H1 (cell line): ENCODE data around the gene TPD52L2. TPM values are rescaled to one million over a fixed set of nuclear protein-coding genes. Genes with fewer than 3 reads are reported as not detected.
A peak's percentile ranks its signal among the peaks of the same experiment; 100 is the strongest.

ENCODE experiments used
- CTCF ChIA-PET: fragments of 300-600 bp; sonication (Branson Sonifier 250); formaldehyde crosslinking; loops from one replicate; lab custom pipeline; 2021; ENCODE audit not compliant: partially characterized antibody; lab: Charles Lee
- POLR2A ChIA-PET: fragments of 300-600 bp; sonication (Branson Sonifier 250); formaldehyde crosslinking; loops from one replicate; lab custom pipeline; 2021; ENCODE audit warnings: inconsistent platforms; ENCODE audit not compliant: partially characterized antibody; lab: Charles Lee
- DNase-seq, 2 experiments: peaks; one replicate each; pipeline versions ENCODE4 v3.0.0 to v3.0.0-alpha.2; 2010 to 2022; ENCODE audit warnings: low spot score in 2 of 2, low read depth in 1 of 2, mixed read lengths in 1 of 2
- FAIRE-seq: peaks from 2 replicates; lab custom pipeline; 2011; peaks lifted over from hg19 to GRCh38; lab: Jason Lieb, UNC
- H2AFZ ChIP-seq: 2 replicates; pipeline ENCODE4 v1.8.1; 2012; ENCODE audit warnings: low read length, inconsistent platforms
- H2AK5ac ChIP-seq: 2 replicates; pipeline ENCODE4 v1.6.1; 2013; ENCODE audit warnings: low read depth, low read length
- H2BK120ac ChIP-seq: replicated peaks from 2 replicates; pipeline ENCODE3; 2013; ENCODE audit warnings: low read depth, low read length, inconsistent platforms
- H2BK12ac ChIP-seq: 2 replicates; pipeline ENCODE4 v1.6.1; 2013; ENCODE audit warnings: low read depth, low read length
- H2BK15ac ChIP-seq: 2 replicates; pipeline ENCODE4 v1.6.1; 2013; ENCODE audit warnings: low read length
- H2BK20ac ChIP-seq: 2 replicates; pipeline ENCODE4 v1.6.1; 2013; ENCODE audit warnings: low read length
- H2BK5ac ChIP-seq: 2 replicates; pipeline ENCODE4 v1.6.1; 2013; ENCODE audit warnings: low read depth, low read length
- H3K14ac ChIP-seq: 2 replicates; pipeline ENCODE4 v1.6.1; 2013; ENCODE audit warnings: inconsistent platforms; ENCODE audit not compliant: insufficient read length
- H3K18ac ChIP-seq: 2 replicates; pipeline ENCODE4 v1.6.1; 2013; ENCODE audit warnings: low read length; ENCODE audit errors: extremely low read depth
- H3K23ac ChIP-seq: 2 replicates; pipeline ENCODE4 v1.6.1; 2013; ENCODE audit warnings: inconsistent platforms; ENCODE audit not compliant: insufficient read length
- H3K23me2 ChIP-seq: 2 replicates; pipeline ENCODE4 v1.6.1; 2013; ENCODE audit warnings: low read depth, low read length
- H3K27ac ChIP-seq: 2 replicates; pipeline ENCODE4 v1.6.1; 2011; ENCODE audit warnings: low read depth, low read length, inconsistent platforms
- H3K27me3 ChIP-seq, 4 experiments: replicated peaks in 1 of 4; 1 replicate in 1 of 4; 2 replicates in 3 of 4; pipeline versions ENCODE4 v1.6.1 to v1.8.1; 2011 to 2013; ENCODE audit warnings: low read length in 3 of 4, mild to moderate bottlenecking in 3 of 4, inconsistent platforms in 2 of 4, mixed read lengths in 2 of 4, moderate library complexity in 1 of 4; ENCODE audit not compliant: control insufficient read depth in 3 of 4, insufficient read depth in 3 of 4; ENCODE audit errors: extremely low read depth in 1 of 4
- H3K36me3 ChIP-seq, 4 experiments: 2 replicates each; pipeline versions ENCODE4 v1.6.1 to v1.8.1; 2011 to 2013; ENCODE audit warnings: mild to moderate bottlenecking in 4 of 4, low read length in 3 of 4, moderate library complexity in 2 of 4, control low read depth in 1 of 4, inconsistent platforms in 1 of 4; ENCODE audit not compliant: insufficient read depth in 4 of 4, control insufficient read depth in 2 of 4
- H3K4ac ChIP-seq: replicated peaks from 2 replicates; pipeline ENCODE3; 2013; ENCODE audit warnings: low read length, low read depth, mixed read lengths, inconsistent platforms; ENCODE audit not compliant: insufficient read length
- H3K4me1 ChIP-seq, 4 experiments: replicated peaks in 1 of 4; 1 replicate in 1 of 4; 2 replicates in 3 of 4; pipeline versions ENCODE4 v1.6.1 to v1.8.1; 2011 to 2013; ENCODE audit warnings: low read length in 3 of 4, inconsistent platforms in 2 of 4, mixed read lengths in 1 of 4; ENCODE audit not compliant: insufficient read depth in 4 of 4, control insufficient read depth in 3 of 4
- H3K4me2 ChIP-seq, 2 experiments: 2 replicates each; pipeline versions ENCODE4 v1.6.1 to v1.8.1; 2011 to 2013; ENCODE audit warnings: low read depth in 2 of 2, low read length in 2 of 2, control low read depth in 1 of 2, inconsistent platforms in 1 of 2, mild to moderate bottlenecking in 1 of 2; ENCODE audit not compliant: insufficient read depth in 1 of 2
- H3K4me3 ChIP-seq, 4 experiments: fragments of 200-600, 300-600 bp in 1 of 4; sonication (generic), shearing (Covaris generic), sonication (Bioruptor Twin) in 1 of 4; 2 replicates each; pipeline versions ENCODE4 v1.5.1 to v1.8.1; 2011 to 2016; ENCODE audit warnings: low read length in 4 of 4, low read depth in 3 of 4, control low read depth in 2 of 4, inconsistent platforms in 2 of 4, mild to moderate bottlenecking in 2 of 4, mixed read lengths in 1 of 4, moderate library complexity in 1 of 4; ENCODE audit not compliant: insufficient read depth in 2 of 4; ENCODE audit errors: extremely low read depth in 1 of 4
- H3K56ac ChIP-seq: replicated peaks from 2 replicates; pipeline ENCODE3; 2013; ENCODE audit warnings: low read depth, mild to moderate bottlenecking, mixed read lengths, low read length, inconsistent platforms; ENCODE audit not compliant: insufficient read length
- H3K79me1 ChIP-seq: 2 replicates; pipeline ENCODE4 v1.6.1; 2013; ENCODE audit warnings: low read depth, low read length, control low read depth
- H3K79me2 ChIP-seq, 2 experiments: 2 replicates each; pipeline versions ENCODE4 v1.6.1 to v1.8.1; 2012 to 2013; ENCODE audit warnings: low read length in 2 of 2, mild to moderate bottlenecking in 2 of 2, inconsistent platforms in 1 of 2; ENCODE audit not compliant: insufficient read depth in 2 of 2, control insufficient read depth in 1 of 2
- H3K9ac ChIP-seq, 4 experiments: replicated peaks in 1 of 4; 1 replicate in 1 of 4; 2 replicates in 3 of 4; pipeline versions ENCODE4 v1.6.1 to v1.8.1; 2011 to 2013; ENCODE audit warnings: low read depth in 3 of 4, low read length in 3 of 4, control low read depth in 2 of 4, mild to moderate bottlenecking in 2 of 4, moderate library complexity in 2 of 4, inconsistent platforms in 1 of 4; ENCODE audit errors: extremely low read depth in 1 of 4
- H3K9me3 ChIP-seq, 2 experiments: 2 replicates each; pipeline versions ENCODE4 v1.6.1 to v1.8.1; 2012 to 2013; ENCODE audit warnings: mild to moderate bottlenecking in 2 of 2, moderate library complexity in 2 of 2, control low read depth in 1 of 2, inconsistent platforms in 1 of 2, low read depth in 1 of 2, low read length in 1 of 2, mixed read lengths in 1 of 2; ENCODE audit not compliant: insufficient read depth in 2 of 2
- H4K20me1 ChIP-seq, 2 experiments: replicated peaks in 1 of 2; 2 replicates each; pipeline versions ENCODE3 to v1.8.1; 2011 to 2013; ENCODE audit warnings: inconsistent platforms in 2 of 2, low read length in 2 of 2, mild to moderate bottlenecking in 1 of 2; ENCODE audit not compliant: insufficient read depth in 2 of 2, control insufficient read depth in 1 of 2
- H4K5ac ChIP-seq: 2 replicates; pipeline ENCODE4 v1.6.1; 2013; ENCODE audit warnings: low read length, low read depth, mixed read lengths, inconsistent platforms; ENCODE audit not compliant: insufficient read length
- H4K8ac ChIP-seq: 2 replicates; pipeline ENCODE4 v1.8.0; 2013; ENCODE audit warnings: mild to moderate bottlenecking, moderate library complexity, low read length, inconsistent platforms; ENCODE audit not compliant: insufficient read depth; ENCODE audit errors: extremely low read depth
- H4K91ac ChIP-seq: replicated peaks from 2 replicates; pipeline ENCODE3; 2013; ENCODE audit warnings: low read length, mixed read lengths, inconsistent platforms; ENCODE audit not compliant: insufficient read length
- BRCA1 ChIP-seq: IDR thresholded peaks from 2 replicates; pipeline ENCODE4 v1.6.1; 2012; ENCODE audit warnings: low read depth, low read length, improper control_type of control experiment
- CBX5 ChIP-seq: fragments of 300-800, 300-1000 bp; sonication (generic); IDR thresholded peaks from 2 replicates; pipeline ENCODE4 v1.7.1; 2016; ENCODE audit warnings: antibody characterized with exemption, low read length, low read depth
- EP300 ChIP-seq, 2 experiments: IDR thresholded peaks; 1 replicate in 1 of 2; 2 replicates in 1 of 2; pipeline ENCODE4 v1.6.1; 2011 to 2012; ENCODE audit warnings: low read depth in 2 of 2, low read length in 2 of 2, mild to moderate bottlenecking in 2 of 2, borderline replicate concordance in 1 of 2, inconsistent platforms in 1 of 2, moderate library complexity in 1 of 2
- GTF2F1 ChIP-seq: IDR thresholded peaks from 2 replicates; pipeline ENCODE4 v1.6.1; 2012; ENCODE audit warnings: low read depth, low read length, improper control_type of control experiment, borderline replicate concordance
- KDM5A ChIP-seq: fragments of 200-600 bp; IDR thresholded peaks from 2 replicates; pipeline ENCODE4 v1.7.1; 2012; ENCODE audit warnings: mild to moderate bottlenecking, low read length, inconsistent platforms, mixed read lengths
- MAFK ChIP-seq: IDR thresholded peaks from 2 replicates; pipeline ENCODE4 v1.6.1; 2012; ENCODE audit warnings: low read depth, mild to moderate bottlenecking, improper control_type of control experiment, low read length
- NANOG ChIP-seq: IDR thresholded peaks from 2 replicates; pipeline ENCODE4 v1.6.1; 2011; ENCODE audit warnings: low read length, low read depth, mild to moderate bottlenecking, inconsistent platforms; ENCODE audit not compliant: insufficient read depth, poor library complexity, severe bottlenecking
- POU5F1 ChIP-seq: IDR thresholded peaks from 2 replicates; pipeline ENCODE4 v1.6.1; 2011; ENCODE audit warnings: low read depth, mild to moderate bottlenecking, low read length, moderate library complexity
- RNF2 ChIP-seq: fragments of 200-900, 300-1000 bp; sonication (generic); IDR thresholded peaks from 2 replicates; pipeline ENCODE4 v1.7.1; 2016; ENCODE audit warnings: borderline replicate concordance, low read depth, mild to moderate bottlenecking, antibody characterized with exemption, low read length; ENCODE audit not compliant: poor library complexity, severe bottlenecking; ENCODE audit errors: missing control alignments
- SIN3A ChIP-seq, 2 experiments: IDR thresholded peaks in 1 of 2; conservative IDR thresholded peaks in 1 of 2; 2 replicates each; pipeline ENCODE4 v1.6.1; 2011 to 2012; ENCODE audit warnings: low read length in 2 of 2, improper control_type of control experiment in 1 of 2, low read depth in 1 of 2, mild to moderate bottlenecking in 1 of 2
- SP4 ChIP-seq: IDR thresholded peaks from 2 replicates; pipeline ENCODE4 v1.6.1; 2012; ENCODE audit warnings: low read length, inconsistent platforms
- SRF ChIP-seq: IDR thresholded peaks from 2 replicates; pipeline ENCODE4 v1.6.1; 2011; ENCODE audit warnings: mild to moderate bottlenecking, low read depth, low read length, moderate library complexity
- ZNF274 ChIP-seq: IDR thresholded peaks from 2 replicates; pipeline ENCODE4 v1.7.0; 2012; ENCODE audit warnings: low read length, borderline replicate concordance; ENCODE audit errors: extremely low read depth
- WGBS, 2 experiments: shearing (Covaris generic) in 1 of 2; methylation state at CpG; one replicate each; pipeline versions ENCODE4 v1.1.6 to v1.1.7; 2013 to 2015; ENCODE audit warnings: low lambda C conversion rate in 2 of 2, mixed read lengths in 2 of 2, inconsistent platforms in 1 of 2, low coverage in 1 of 2, missing lambda C conversion rate in 1 of 2; ENCODE audit not compliant: insufficient replicate concordance in 2 of 2, insufficient coverage in 1 of 2, insufficient read length in 1 of 2; ENCODE audit errors: extremely low coverage in 1 of 2, missing lambda C conversion rate in 1 of 2; 5-methylcytosine and 5-hydroxymethylcytosine counted together
- polyA plus RNA-seq, 7 experiments: library from polyadenylated mRNA; depleted of rRNA in 3 of 7; stranded (reverse) in 5 of 7; unstranded in 2 of 7; fragments of >200 nt in 5 of 7; fragments of 200-250 nt in 2 of 7; gene quantifications; 1 replicate in 5 of 7; 2 replicates in 1 of 7; 4 replicates in 1 of 7; pipeline versions ENCODE4 v1.2.1 to v1.2.3, GENCODE V29; 2011 to 2013; ENCODE audit warnings: missing spikeins in 2 of 7, mixed read lengths in 2 of 7
- total RNA-seq: library from RNA; stranded (reverse); fragmentation: NEBNext Ultra II Directional; extraction: Animal tissue kit (Norgen Biotek cat#: 25700); gene quantifications from 2 replicates; pipeline ENCODE4 v1.2.1, GENCODE V29; 2021

The TPD52L2 gene
- total and polyA plus RNA-seq, 2 of the 8 experiments (the other 6 are each of a cell fraction or from before 2014, with no cell fraction given): 77.1 to 80.2 TPM

GRCh38 chr20:63843778-63844177 lies 21.3 kb upstream of the TPD52L2 start:
- Histone ChIP-seq H2BK20ac (peak overlapping the region; percentile 21; the same call in 1 of the 2 replicates), H3K27ac (no peak overlapping the region), H3K4me3 (no peak overlapping the region), H2AFZ (no peak overlapping the region), H3K79me2 (no peaks in the 10 kb centered on the region), H3K4me1 (peaks cover 6 to 32% (median 24%) of the 10 kb centered on the region in 4 experiments), H3K27me3 (no peaks in the 10 kb centered on the region), H3K36me3 (no peaks in the 10 kb centered on the region), H2BK12ac (peak overlapping the region; percentile 50; the same call in 1 of the 2 replicates), H3K56ac (no peak overlapping the region), H3K23ac (no peak overlapping the region), H4K91ac (peak overlapping the region; percentile 88), H3K4me2 (no peak overlapping the region; a peak in 1 of 4 replicates), H3K79me1 (no peaks in the 10 kb centered on the region), H2BK15ac (peak overlapping the region; percentile 61; the same call in 1 of the 2 replicates), H3K14ac (no peak overlapping the region), H3K9ac (no peak overlapping the region), H4K5ac (no peak overlapping the region), H2AK5ac (peak overlapping the region; percentile 82; the same call in 1 of the 2 replicates), H2BK120ac (no peak overlapping the region), H3K23me2 (peaks cover 12% of the 10 kb centered on the region; the same call in 1 of the 2 replicates), H4K8ac (no peak overlapping the region), H3K18ac (peak overlapping the region; percentile 62), H4K20me1 (peaks cover 0 to 5% of the 10 kb centered on the region in 2 experiments), H2BK5ac (peak overlapping the region; percentile 68), H3K9me3 (no peaks in the 10 kb centered on the region), H3K4ac (no peak overlapping the region)
- DNase-seq (no peak), FAIRE-seq (no peak)
- POLR2A ChIA-PET: interaction anchor here (0.5 to 1.7 kb wide), 2 partner anchors 15 to 20 kb away, joined by 3 to 6 read pairs; no protein-coding TSS in a partner anchor
- CTCF ChIA-PET: interaction anchor here (0.6 to 1.2 kb wide), 2 partner anchors 69 to 219 kb away, joined by 3 to 4 read pairs; no protein-coding TSS in a partner anchor
- WGBS, 2 experiments: 84% methylated on average over 14 of the region's 16 CpGs; no CpG with 5 or more reads in 1 of the 2 experiments
- no peak for TF ChIP-seq GTF2F1
- TF ChIP-seq CBX5: no peak
- TF ChIP-seq SIN3A (conservative IDR thresholded peaks at IDR 0.05 in 1 of 2, IDR thresholded peaks at IDR 0.05 in 1 of 2; ENCODE audit: low read depth in 1 of 2, low read length in 2 of 2): no peak
- TF ChIP-seq MAFK: no peak
- TF ChIP-seq POU5F1: no peak
- no peak for TF ChIP-seq RNF2
- TF ChIP-seq NANOG: no peak
- no peak for TF ChIP-seq SRF
- TF ChIP-seq BRCA1: no peak
- TF ChIP-seq ZNF274: no peak
- no peak for TF ChIP-seq EP300 (IDR thresholded peaks at IDR 0.05; ENCODE audit: borderline replicate concordance in 1 of 2, low read depth in 2 of 2, low read length in 2 of 2)
- TF ChIP-seq SP4: no peak
- no peak for TF ChIP-seq KDM5A
